ENCODE measurements around the gene TARP.
"Not testable (repeated sequence)": the region's sequence is repeated elsewhere in the genome, so short reads cannot be mapped to it uniquely, and the experiment has no call there.

TARP gene

DNA sequence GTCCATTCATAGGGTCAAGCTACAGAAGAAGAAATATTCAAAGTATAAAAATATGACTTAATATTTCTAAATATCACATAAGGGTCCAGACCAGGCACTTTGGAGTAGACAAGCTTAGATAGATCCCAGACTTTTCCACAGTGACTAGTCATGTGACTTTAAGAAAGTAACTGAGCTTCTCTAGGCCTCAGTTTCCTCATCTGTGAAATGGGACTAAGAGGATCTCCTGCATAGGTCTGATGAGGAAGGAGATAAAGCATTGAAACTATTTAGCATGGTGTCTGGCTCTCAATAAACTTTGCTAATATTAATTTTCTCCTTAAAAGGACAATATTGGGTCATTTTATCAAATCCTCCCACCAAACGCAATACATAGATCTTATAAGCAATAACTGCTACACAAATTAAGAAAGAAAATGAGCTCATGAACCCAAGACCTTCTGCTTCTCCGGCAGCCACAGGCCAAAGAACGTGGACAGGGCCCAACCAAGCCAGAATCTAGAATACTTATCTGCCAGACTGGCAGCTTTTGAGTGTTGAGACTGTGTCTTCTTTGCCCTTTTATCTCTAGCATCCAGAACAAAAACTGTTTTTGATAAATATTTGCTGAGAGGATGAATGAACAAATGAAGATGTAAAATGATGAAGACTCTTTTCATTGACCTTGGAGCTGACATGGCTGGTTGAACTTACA, 1.6 kb upstream of the TARP start:
- no peaks in the 10 kb centered on the region for H3K36me3 ChIP-seq
- no peak overlapping the region for H3K4me3 ChIP-seq
- H3K27ac ChIP-seq: no peak overlapping the region
- H3K9me3 ChIP-seq: no peaks in the 10 kb centered on the region
- no peaks in the 10 kb centered on the region for H3K4me1 ChIP-seq
- intact Hi-C loops (cut with DNase I): no loop called here
- DNase-seq (ENCODE audit: extremely low spot score in 2 of 2): no peak
- no peak for TF ChIP-seq POLR2AphosphoS5 (IDR thresholded peaks at IDR 0.05; ENCODE audit: insufficient read depth in 1 of 2, low read depth in 1 of 2)
- TF ChIP-seq, protein P1, sequence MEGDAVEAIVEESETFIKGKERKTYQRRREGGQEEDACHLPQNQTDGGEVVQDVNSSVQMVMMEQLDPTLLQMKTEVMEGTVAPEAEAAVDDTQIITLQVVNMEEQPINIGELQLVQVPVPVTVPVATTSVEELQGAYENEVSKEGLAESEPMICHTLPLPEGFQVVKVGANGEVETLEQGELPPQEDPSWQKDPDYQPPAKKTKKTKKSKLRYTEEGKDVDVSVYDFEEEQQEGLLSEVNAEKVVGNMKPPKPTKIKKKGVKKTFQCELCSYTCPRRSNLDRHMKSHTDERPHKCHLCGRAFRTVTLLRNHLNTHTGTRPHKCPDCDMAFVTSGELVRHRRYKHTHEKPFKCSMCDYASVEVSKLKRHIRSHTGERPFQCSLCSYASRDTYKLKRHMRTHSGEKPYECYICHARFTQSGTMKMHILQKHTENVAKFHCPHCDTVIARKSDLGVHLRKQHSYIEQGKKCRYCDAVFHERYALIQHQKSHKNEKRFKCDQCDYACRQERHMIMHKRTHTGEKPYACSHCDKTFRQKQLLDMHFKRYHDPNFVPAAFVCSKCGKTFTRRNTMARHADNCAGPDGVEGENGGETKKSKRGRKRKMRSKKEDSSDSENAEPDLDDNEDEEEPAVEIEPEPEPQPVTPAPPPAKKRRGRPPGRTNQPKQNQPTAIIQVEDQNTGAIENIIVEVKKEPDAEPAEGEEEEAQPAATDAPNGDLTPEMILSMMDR (IDR thresholded peaks at IDR 0.05): no peak
- no peak for TF ChIP-seq POLR2A (IDR thresholded peaks at IDR 0.05)
- H3K27me3 ChIP-seq: no peaks in the 10 kb centered on the region

DNA sequence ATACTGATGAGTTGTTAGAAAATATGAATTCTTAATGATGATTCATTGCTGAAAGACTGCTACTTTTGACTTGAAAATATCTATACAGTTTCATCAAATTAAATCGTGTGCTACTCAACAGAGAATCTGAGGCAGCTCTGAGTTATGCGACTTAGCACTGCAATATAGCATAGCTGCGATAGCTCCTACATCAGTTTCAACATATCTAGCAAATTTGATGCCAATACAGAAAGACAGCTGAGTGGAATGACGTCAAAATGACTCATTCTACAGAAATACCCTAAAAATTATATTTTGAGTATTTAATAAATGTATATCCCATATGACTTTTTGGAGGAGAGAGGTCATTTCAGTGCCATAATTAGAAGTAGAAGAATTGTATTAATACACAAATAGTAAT, 1.1 kb upstream of the TARP start:
- Histone ChIP-seq H3K27me3 (no peaks in the 10 kb centered on the region), H3K9me3 (no peaks in the 10 kb centered on the region), H3K36me3 (no peaks in the 10 kb centered on the region), H3K27ac (no peak overlapping the region), H3K4me3 (no peak overlapping the region), H3K4me1 (no peaks in the 10 kb centered on the region)
- intact Hi-C loops (cut with DNase I): no loop called here
- no peak for TF ChIP-seq POLR2A (IDR thresholded peaks at IDR 0.05)
- TF ChIP-seq, protein P1 (IDR thresholded peaks at IDR 0.05): no peak
- TF ChIP-seq POLR2AphosphoS5 (IDR thresholded peaks at IDR 0.05; ENCODE audit: insufficient read depth in 1 of 2, low read depth in 1 of 2): no peak
- DNase-seq (ENCODE audit: extremely low spot score in 2 of 2): no peak

DNA sequence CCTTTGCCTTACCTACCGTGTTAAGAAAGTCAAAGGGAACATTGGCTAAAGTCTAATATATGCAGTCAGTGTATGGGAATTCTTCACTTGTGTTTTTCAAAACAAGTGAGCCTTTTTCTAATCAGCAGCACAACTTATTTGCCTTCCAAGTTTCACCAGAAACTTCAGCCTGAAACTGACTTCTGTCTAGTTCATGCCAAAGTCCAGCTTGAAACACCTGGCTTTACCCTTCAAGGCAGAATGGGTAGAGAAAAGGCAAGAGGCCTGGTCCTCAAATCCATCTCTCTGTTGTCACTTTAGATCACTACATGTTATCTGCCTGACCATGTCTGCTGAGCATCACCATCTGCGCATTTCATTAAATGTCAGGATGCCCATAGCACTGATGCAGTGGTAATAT, 3.0 kb downstream of the TARP start:
- intact Hi-C loops (cut with DNase I); H3K4me1 ChIP-seq: not testable (repeated sequence)

DNA sequence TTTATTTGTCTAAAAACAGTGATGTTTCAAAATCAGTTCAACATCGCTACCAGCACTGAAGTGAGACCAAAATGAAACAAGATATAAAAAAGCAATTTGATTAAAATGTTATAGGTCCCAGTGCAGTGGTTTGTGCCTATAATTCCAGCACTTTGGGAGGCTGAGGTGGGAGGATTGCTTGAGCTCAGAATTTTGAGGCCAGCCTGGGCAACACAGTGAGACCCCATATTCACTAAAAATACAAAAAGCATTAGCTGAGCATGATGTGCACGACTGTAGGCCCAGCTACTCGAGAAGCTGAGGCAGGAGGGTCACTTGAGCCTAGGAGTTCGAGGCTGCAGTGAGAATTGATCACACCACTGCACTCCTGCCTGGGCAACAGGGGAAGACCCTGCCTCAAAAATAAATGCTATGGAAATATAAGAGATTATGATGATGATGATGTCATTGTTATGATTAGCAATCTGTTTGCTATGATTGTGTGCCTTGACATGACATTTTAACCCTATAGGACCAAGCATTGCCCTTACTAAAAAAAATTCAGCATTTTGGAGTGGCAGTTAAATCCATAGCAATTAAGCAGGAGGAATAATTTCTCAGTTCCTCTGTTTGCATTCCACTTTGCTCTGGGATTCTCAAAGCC, 3.6 kb downstream of the TARP start:
- H3K4me1 ChIP-seq; H3K27me3 ChIP-seq; H3K9me3 ChIP-seq; H3K27ac ChIP-seq; H3K36me3 ChIP-seq; H3K4me3 ChIP-seq; DNase-seq (ENCODE audit: extremely low spot score in 2 of 2); intact Hi-C loops (cut with DNase I): not testable (repeated sequence)

More for the DNA sequence above, 3.0 kb downstream of the TARP start:
- H3K4me3 ChIP-seq; H3K27me3 ChIP-seq; H3K9me3 ChIP-seq; H3K36me3 ChIP-seq; H3K27ac ChIP-seq; DNase-seq (ENCODE audit: extremely low spot score in 2 of 2): not testable (repeated sequence)

DNA sequence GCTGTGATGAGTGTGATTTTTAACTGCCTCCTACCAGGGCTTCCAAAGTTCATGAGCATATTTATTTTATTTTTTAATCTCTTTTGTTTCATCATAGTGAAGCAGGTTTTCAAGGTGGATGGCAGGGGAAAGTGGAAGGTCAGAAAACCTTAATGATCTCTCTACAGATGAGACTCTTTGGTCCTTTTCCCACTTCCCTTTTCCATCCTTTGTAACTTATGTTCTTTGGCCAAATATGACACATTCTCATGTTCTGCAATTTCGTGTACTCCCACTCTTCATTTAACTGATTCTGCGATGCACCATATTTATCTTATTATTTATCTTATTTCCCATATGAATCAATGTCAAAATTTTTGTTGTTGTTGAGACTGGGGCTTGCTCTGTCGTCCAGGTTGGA, 7.5 kb downstream of the TARP start:
- DNase-seq (ENCODE audit: extremely low spot score in 2 of 2); H3K27ac ChIP-seq; H3K27me3 ChIP-seq; H3K36me3 ChIP-seq; intact Hi-C loops (cut with DNase I); H3K4me1 ChIP-seq; H3K4me3 ChIP-seq; H3K9me3 ChIP-seq: not testable (repeated sequence)

DNA sequence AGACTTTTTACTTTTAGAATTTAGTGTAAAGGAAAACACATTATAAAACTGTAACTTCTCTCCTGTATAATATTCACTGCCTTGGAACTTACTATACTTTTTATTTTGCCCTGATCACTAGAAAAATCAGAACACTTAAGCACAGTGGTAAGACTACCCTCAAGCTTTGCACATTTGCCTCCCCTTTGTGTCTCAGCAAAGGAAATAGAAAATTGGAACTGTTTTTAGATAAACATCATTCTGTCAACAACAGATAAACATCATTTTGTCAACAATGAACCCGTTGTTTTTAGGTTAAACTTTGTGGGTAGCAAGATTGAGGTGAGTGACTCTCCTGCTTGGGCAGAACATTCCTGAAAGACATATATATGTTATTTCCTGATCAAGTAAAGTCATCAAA, 8.8 kb downstream of the TARP start:
- intact Hi-C loops (cut with DNase I); DNase-seq (ENCODE audit: extremely low spot score in 2 of 2); H3K4me1 ChIP-seq; H3K36me3 ChIP-seq; H3K27me3 ChIP-seq; H3K9me3 ChIP-seq; H3K4me3 ChIP-seq; H3K27ac ChIP-seq: not testable (repeated sequence)

DNA sequence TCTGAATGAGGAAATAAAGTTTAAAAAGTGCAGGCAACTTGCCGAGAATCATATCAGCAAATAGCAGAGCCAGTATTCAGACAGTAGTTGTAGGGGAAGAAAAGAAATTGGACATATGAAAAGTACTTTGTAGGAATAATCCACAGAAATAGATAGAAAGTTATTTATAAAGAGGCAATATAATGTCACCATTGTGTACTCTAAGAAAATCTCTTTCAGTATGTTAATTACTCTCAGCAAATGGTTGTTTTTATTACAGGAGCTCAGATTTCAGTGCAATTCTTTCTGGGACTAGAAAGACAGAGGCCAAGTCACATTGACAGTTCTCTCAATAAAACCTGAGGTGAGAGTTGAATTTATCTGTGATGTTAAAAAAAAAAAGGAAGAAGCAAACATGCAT, 10.2 kb downstream of the TARP start:
- intact Hi-C loops (cut with DNase I); H3K27me3 ChIP-seq; H3K36me3 ChIP-seq; H3K4me1 ChIP-seq; H3K4me3 ChIP-seq; H3K27ac ChIP-seq; DNase-seq (ENCODE audit: extremely low spot score in 2 of 2); H3K9me3 ChIP-seq: not testable (repeated sequence)

Measured in vagina (tissue), 2 donors.